DMS114 treated with DMSO at 0.1 percent for 48 hours (cell line): ENCODE data around the gene NOD2.

Source experiments
- DNase-seq: peaks from one replicate; lab custom pipeline; 2025; ENCODE audit not compliant: unreplicated experiment; lab: John Stamatoyannopoulos, UW

Gene NOD2

DNA sequence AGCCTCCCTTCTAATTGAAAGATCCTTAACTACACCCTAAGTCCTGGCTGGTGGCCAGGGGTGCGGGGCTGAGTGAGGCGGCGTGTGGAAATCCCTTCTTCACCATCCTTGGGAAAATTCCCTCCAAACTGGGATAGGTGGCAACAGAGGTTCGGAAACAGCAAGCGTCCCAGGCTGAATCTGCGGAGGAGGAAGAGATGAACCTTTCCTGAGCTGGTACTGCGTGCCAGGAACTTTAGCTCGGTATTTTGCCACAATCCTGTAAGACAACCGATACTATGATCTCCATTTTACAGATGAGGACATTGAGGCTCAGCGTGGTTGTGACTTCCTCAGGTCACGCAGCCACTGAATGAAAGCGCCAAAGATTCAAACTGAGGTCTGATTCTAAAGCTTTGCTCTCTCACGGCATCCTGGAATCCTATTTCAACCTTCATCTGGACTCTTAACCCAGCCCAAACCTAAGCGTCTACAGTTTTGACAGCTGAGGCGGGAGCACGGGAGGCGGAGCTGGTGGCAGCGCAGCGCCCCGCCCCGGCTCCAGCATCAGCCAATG lies 47.9 kb downstream of the NOD2 start:
- no peak for DNase-seq

DNA sequence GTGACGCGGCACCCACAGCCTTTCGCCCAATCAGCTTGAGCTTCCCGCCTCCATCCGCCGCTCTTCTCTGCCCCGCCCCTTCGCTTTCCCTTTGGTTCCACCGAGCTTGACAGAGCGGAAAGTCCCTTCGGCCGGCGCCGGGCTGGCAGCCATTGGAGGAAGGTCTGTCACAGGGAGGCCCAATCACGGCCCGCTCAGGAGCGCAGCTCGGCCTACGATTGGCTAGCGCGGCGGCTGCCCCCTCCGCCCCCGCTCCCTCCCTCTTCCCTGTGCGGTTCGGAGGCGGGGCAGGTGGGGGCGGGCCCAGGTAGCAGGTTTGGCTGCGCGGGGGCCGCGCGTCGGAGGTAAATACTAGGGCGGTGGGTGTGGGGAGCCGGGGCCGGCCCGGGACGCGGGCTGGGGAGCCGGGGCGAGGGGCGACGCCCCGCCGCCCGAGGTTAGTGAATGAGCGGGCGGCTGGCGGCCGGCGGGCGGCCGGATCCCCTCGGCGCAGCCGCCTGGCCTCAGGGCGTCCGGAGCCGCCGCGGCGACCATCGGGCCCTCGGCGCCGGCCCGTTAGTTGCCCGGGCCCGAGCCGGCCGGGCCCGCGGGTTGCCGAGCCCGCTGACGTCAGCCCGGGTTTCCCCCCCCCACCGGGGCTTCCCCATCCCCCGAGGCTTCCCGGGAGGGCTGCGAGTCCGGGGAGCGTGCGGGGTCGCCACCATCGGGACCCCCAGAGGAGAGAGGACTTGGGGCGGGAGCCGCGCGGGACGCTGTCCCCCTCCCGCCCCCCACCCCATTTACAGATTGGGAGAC lies 48.6 kb downstream of the NOD2 start, which contains the start of gene CYLD:
Gene CYLD, plus strand, starts transcription at position 306 of the 795 bp plus-strand sequence. CDS start 7,613 bp downstream, outside the sequence.
- DNase-seq: peak; percentile 99

DNA sequence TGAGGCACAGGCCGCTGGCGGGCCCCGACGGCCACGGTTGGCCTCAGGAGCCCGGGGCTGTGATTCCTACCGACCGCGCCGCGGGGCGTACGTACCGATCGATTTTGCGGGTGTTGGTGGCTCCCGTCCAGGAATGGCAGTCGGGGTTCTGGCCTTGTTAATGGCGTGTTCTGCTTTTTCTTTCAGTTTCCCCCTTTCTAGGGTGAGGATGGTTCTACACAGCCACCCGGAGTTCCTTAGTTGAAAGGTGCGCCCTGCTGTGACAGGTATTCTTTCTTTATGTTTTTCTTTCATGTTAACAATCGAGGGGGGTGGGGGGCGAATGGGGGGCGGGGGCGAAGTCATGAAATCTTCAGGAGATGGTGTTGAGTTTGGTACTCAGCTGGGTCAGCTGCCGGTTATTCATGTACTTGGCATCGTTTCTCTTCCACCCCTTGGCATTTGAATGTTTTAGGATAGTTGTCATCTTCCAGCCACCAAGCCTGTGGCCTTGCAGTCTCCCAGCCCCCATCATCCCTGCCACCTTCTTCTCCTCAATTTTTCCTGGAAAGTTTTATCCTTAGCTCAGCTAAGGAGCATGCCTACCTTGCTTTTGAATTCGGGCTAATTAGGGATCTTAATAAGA lies 49.3 kb downstream of the NOD2 start:
- DNase-seq: no peak

DNA sequence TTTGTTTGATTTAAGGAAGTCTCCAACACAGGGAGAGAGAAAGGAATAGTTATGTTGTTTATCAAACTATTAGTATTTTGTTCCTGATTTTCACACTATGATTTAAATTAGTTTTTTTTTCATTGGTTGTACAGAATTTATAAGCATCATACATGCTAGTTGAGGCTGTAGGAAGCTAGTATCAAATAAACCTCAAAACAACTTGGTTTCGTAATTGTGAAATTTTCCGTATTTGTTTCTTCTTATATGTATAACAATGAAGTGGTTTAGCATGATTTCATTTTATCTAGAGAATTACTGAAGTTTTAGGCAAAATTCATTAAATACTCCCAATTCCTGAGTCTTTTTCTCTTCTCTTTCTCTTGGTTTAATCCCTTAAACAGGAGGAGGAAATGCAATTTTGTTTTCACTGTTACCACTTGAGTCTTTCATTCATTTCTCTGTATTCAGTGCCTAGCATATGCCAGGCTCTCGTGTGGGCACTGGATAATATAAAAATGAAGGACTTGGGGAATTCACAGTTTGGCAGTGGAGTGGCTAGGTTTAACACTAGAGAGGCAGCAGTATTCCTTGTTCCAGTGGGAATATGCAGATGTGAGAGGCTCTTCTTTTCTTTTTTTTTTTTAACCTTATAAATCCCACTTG lies 50.3 kb downstream of the NOD2 start:
- no peak for DNase-seq

DNA sequence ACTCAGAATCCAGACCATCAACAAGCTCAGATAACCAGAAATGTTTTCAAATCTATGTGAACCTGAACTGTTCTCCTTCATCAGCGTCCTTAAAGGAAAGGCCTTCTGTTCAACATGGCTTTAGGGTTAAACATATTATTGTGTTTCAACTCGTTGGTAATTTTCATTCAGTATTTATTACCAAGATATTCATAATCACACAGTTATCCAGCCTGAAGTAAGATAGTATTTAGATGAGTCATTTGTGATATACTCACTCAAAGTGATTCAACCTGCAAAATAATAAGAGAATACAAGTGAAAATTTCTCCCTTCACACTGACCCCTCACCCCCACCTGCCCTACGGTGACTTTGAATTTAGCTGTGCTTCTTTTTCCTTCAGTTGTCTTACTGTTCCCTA lies 51.5 kb downstream of the NOD2 start:
- no peak for DNase-seq

DNA sequence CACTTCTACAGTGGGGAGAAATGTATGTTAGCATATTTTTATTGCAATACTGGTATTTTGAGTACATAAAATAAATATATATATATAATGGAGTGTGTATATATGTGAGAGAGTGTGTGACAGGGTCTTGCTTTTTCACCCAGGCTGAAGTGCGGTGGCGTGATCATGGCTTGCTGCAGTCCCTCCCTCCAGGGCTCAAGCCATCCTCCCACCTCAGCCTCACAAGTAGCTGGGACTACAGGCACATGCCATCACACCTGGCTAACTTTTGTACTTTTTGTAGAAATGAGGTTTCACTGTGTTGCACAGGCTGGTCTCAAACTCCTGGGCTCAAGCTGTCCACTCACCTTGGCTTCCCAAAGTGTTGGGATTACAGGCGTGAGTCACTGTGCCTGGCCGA lies 52.5 kb downstream of the NOD2 start:
- no peak for DNase-seq

- DNase-seq: peak; percentile 16
Observed at GRCh38 chr16:50747207-50747956, 54.0 kb downstream of the NOD2 start.

- no peak for DNase-seq
Observed at GRCh38 chr16:50751528-50751927, 58.1 kb downstream of the NOD2 start.

DNA sequence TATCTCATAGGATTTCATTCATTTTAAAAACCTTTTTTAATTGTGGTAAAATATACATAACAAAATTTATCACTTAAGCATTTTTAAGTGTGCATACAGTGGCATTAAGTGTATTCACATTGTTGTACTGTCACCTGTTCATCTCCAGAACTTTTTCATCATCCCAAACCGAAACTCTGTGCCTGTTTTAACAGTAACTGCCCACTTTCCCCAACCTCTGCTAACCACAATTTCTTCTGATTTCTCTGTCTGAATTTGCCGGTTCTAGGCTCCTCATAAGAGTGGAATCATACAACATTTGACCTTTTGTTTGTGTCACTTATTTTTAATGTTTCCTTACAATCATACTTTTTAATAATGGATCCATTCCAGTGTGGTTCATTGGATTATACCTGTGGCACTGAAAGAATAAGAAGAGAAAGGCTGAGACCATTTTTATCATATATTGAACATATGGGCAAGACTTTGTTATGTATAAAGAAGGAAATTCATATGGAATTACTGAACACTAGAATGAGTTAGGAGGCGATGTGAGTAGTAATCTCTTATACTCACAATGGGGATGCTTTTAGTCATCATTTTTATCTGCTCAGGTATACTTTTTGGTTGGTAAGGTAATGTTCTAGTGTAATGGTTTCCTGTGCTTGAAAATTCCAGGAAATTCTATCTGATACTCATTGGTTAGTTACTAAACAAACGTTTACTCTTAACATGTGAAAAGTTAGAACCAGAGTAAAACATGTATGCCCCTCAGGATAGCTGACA lies 59.2 kb downstream of the NOD2 start:
- no peak for DNase-seq

DNA sequence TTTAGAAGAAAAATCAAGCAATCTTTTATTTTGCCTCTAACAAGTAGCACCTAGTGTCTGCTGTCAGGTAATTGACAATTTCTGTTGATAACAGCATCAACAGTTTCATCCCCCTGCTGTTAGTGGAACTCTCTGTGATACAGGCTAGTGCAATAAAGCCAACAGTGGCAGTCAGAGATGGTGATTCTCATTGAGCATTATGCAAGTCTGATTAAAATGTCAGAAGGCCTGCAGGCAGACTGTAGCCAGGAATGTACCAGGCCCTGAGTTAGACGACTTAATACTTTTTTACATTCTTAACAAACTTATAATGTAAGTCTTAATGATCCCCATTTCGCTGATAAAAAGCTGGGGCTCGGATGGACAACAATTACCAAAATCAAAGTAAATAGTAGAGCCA lies 63.1 kb downstream of the NOD2 start:
- DNase-seq: no peak

DNA sequence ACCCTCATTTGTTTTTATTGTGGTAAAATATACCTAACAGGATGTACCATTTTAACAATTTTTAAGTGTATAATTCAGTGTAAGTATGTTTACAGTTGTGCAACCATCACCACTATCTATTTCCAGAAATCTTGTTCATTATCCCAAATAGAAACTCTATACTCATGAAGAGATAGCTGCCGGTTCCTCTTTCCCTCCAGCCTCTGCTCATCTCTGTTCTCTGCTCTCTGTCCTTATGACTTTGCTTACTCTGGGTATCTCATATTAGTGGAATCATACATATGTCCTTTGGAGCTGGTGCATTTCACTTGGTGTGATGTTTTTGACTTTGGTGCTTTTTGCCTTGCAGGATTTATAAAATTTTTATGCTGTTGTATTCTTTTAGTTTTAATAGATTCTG lies 67.9 kb downstream of the NOD2 start:
- DNase-seq: no peak

DNA sequence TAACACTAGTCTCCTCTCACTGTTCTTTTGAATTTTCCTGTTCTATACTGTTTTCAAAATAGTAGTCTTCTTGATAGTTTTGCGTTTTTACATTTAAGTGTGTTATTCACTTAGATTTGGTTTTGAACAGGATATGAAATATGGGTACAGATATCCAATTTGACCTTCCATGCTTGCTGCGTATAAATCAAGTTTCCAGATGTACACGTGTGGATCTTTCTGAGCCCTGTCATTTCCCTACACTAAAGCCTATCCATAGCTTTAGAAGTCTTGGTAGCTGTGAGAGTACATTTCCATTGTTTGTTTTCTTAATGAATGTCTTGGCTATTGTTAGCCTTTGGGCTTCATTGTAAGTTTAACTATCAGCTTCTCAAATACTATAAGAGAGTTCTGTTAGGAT lies 68.8 kb downstream of the NOD2 start:
- no peak for DNase-seq

DNA sequence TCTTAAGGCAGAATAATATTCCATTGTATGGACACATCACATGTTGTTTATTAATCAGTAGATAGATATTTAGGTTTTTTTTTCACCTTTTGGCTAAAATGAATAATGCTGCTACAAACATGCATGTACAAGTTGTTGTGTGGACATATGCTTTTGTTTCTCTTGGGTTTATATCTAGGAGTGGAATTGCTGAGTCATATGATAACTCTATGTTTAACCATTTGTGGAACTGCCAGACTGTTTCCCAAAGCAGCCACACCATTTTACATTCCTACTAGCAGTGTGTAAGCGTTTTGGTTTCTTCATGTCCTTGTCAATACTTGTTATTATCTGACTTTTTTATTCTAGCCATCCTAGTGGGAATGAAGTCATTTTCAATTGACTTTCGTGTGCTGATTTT lies 69.8 kb downstream of the NOD2 start:
- DNase-seq: no peak

DNA sequence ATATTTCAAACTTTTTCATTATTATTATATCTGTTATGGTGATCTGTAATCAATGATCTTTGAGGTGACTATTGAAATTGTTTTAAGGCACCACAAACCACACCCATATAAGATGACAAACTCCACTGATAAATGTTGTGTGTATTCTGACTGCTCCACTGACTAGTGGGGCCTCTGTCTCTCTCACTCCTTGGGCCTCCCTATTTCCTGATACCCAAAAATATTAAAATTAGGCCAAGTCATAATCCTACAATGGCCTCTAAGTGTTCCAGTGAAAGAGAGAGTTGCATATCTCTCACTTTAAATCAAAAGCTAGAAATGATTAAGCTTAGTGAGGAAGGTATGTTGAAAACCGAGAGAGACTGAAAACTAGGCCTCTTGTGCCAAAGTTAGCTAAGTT lies 71.9 kb downstream of the NOD2 start:
- no peak for DNase-seq

DNA sequence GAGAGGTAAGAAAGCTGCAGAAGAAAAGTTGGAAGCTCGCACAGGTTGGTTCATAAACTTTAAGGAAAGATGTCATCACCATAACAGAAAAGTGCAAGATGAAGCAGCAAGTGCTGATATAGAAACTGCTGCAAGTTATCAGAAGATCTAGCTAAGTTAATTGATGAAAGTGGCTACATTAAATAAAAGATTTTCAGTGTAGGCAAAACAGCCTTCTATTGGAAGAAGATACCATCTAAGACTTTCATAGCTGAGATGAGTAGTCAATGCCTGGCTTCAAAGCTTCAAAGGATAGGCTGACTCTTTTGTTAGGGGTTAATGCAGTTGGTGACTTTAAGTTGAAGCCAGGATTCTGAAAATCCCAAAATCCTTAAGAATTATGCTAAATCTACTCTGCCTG lies 72.5 kb downstream of the NOD2 start:
- no peak for DNase-seq

DNA sequence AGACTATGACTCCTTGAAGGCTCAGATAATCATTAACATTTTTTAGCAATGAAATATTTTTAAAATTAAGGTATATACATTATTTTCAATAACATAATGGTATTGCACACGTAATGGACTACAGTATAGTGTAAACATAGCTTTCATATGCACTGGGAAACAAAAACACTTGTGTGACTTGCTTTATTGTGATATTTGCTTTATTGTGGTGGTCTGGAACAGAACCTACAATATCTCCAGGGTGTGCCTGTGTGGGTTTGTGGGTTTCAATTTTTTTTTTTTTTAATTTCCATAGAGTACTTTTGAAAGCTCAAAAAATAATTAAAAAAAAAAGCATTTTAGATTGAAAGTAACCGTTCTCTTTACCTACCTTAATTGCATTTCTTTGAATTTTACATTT lies 73.8 kb downstream of the NOD2 start:
- DNase-seq: no peak

DNA sequence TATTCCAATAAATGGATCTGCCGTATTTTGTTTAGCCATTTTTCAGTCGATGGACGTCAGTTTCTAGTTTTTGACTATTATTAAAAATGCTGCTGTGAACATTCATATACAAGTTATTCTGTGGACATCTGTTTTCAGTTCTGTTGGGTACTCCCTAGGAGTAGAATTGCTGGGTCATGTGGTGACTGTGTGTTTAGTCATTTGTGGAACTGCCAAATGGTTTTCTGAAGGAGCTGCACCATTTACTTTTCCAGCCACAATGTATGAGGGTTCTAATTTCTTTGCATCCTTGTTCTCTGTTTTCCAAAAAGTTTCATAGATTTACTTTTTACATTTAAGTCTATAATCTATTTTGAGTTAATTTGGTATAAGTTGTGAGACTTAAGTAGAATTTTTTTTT lies 78.0 kb downstream of the NOD2 start:
- no peak for DNase-seq

DNA sequence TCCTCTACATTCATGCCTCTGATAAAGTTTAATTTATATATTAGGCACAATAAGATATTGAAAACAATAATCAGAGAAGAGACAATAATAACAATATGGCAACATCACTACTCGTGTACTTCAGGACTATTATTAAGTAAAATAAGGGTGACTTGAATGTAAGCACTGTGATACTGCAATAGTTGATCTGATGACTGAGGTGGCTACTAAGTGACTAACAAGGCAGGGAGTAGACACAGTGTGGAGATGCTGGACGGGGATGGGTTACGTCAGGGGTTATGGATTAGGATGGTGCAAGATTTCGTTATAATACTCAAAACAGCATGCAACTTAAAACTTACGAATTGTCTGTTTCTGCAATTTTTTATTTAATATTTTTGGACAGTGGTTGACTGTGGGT lies 81.0 kb downstream of the NOD2 start:
- DNase-seq: no peak

GRCh38 chr16:50774960-50775359 lies 81.6 kb downstream of the NOD2 start:
- DNase-seq: no peak

GRCh38 chr16:50776037-50776436 lies 82.6 kb downstream of the NOD2 start:
- DNase-seq: no peak
